SK-N-SH (cell line): Measurements from ENCODE around the gene RFX4. TPM values are rescaled to one million over a fixed set of nuclear protein-coding genes. Genes with fewer than 3 reads are reported as not detected.

ENCODE experiments used
- CTCF ChIA-PET: fragments of 300-600, 350-600 bp; formaldehyde crosslinking; extraction: SDS; loops from one replicate; lab custom pipeline; 2021; lab: Yijun Ruan, JAX
- POLR2A ChIA-PET: fragments of 350-600 bp; sonication (Branson Sonifier 250); formaldehyde crosslinking; extraction: SDS; loops from one replicate; lab custom pipeline; 2020; ENCODE audit warnings: antibody characterized with exemption, inconsistent platforms; lab: Yijun Ruan, JAX
- DNase-seq: peaks from one replicate; pipeline ENCODE4 v3.0.0; 2012
- H2AFZ ChIP-seq: fragments of 200-600 bp; sonication (generic); 2 replicates; pipeline ENCODE4 v1.8.1; 2016; ENCODE audit warnings: antibody characterized with exemption, mild to moderate bottlenecking, low read depth
- H3F3A ChIP-seq: fragments of 200-600 bp; sonication (generic); replicated peaks from 2 replicates; pipeline ENCODE3; 2016; ENCODE audit warnings: antibody characterized with exemption, mild to moderate bottlenecking; ENCODE audit not compliant: insufficient read depth
- H3K27ac ChIP-seq, 2 experiments: fragments of 200-500 bp in 1 of 2; fragments of 200-600 bp in 1 of 2; sonication (Bioruptor generic) in 1 of 2; sonication (generic), shearing (Covaris generic) in 1 of 2; 2 replicates each; pipeline versions ENCODE4 v1.5.1 to v1.6.1; 2014 to 2016; ENCODE audit warnings: low read depth in 2 of 2, inconsistent platforms in 1 of 2, low read length in 1 of 2, mild to moderate bottlenecking in 1 of 2, mixed read lengths in 1 of 2
- H3K27me3 ChIP-seq: fragments of 200-600 bp; sonication (generic), shearing (Covaris generic); 2 replicates; pipeline ENCODE4 v1.6.1; 2016; ENCODE audit warnings: mixed run types; ENCODE audit not compliant: insufficient read depth
- H3K36me3 ChIP-seq, 2 experiments: fragments of 200-500 bp in 1 of 2; fragments of 200-600 bp in 1 of 2; sonication (Bioruptor generic) in 1 of 2; sonication (generic) in 1 of 2; replicated peaks in 1 of 2; 2 replicates each; pipeline versions ENCODE3 to v1.5.1; 2014 to 2016; ENCODE audit warnings: low read length in 1 of 2, mild to moderate bottlenecking in 1 of 2; ENCODE audit not compliant: insufficient read depth in 2 of 2, control insufficient read depth in 1 of 2
- H3K4me1 ChIP-seq, 2 experiments: fragments of 200-500 bp in 1 of 2; fragments of 200-600 bp in 1 of 2; sonication (Bioruptor generic) in 1 of 2; sonication (generic), shearing (Covaris generic) in 1 of 2; 2 replicates each; pipeline versions ENCODE4 v1.5.1 to v1.6.1; 2014 to 2016; ENCODE audit warnings: low read depth in 1 of 2, low read length in 1 of 2, mixed run types in 1 of 2; ENCODE audit not compliant: insufficient read depth in 2 of 2, control insufficient read depth in 1 of 2
- H3K4me2 ChIP-seq: fragments of 200-600 bp; sonication (generic), shearing (Covaris generic); 2 replicates; pipeline ENCODE4 v1.6.1; 2017; ENCODE audit warnings: mixed run types
- H3K4me3 ChIP-seq, 2 experiments: fragments of 200-500 bp in 1 of 2; fragments of 200-600 bp in 1 of 2; sonication (Bioruptor generic) in 1 of 2; sonication (generic), shearing (Covaris generic) in 1 of 2; 2 replicates each; pipeline versions ENCODE4 v1.5.1 to v1.8.1; 2014 to 2016; ENCODE audit warnings: low read depth in 2 of 2, inconsistent platforms in 1 of 2, low read length in 1 of 2, mild to moderate bottlenecking in 1 of 2, mixed read lengths in 1 of 2, moderate library complexity in 1 of 2
- H3K79me2 ChIP-seq: fragments of 200-600 bp; sonication (generic); 2 replicates; pipeline ENCODE4 v1.8.1; 2017; ENCODE audit warnings: mild to moderate bottlenecking; ENCODE audit not compliant: insufficient read depth
- H3K9ac ChIP-seq: fragments of 200-600 bp; sonication (generic); 2 replicates; pipeline ENCODE4 v1.6.1; 2017; ENCODE audit warnings: mixed run types
- H3K9me2 ChIP-seq: fragments of 200-600 bp; sonication (generic); 2 replicates; pipeline ENCODE4 v1.6.1; 2017; ENCODE audit warnings: mixed run types
- H3K9me3 ChIP-seq: fragments of 200-600 bp; sonication (generic); 2 replicates; pipeline ENCODE4 v1.6.1; 2017; ENCODE audit warnings: mixed run types, mild to moderate bottlenecking, moderate library complexity
- H4K20me1 ChIP-seq: fragments of 200-600 bp; sonication (generic); 2 replicates; pipeline ENCODE4 v1.6.1; 2017; ENCODE audit warnings: mild to moderate bottlenecking, mixed run types; ENCODE audit not compliant: insufficient read depth
- EP300 ChIP-seq, 2 experiments: IDR thresholded peaks; 2 replicates each; pipeline versions ENCODE4 v1.4.0 to v1.6.1; 2012; ENCODE audit warnings: borderline replicate concordance in 1 of 2, low read depth in 1 of 2, low read length in 1 of 2
- EZH2phosphoT487 ChIP-seq: fragments of 200-600 bp; sonication (generic); IDR thresholded peaks from 2 replicates; pipeline ENCODE4 v1.6.1; 2017; ENCODE audit warnings: low read depth, mixed run types, mild to moderate bottlenecking, antibody characterized with exemption, moderate library complexity, borderline replicate concordance
- FOSL2 ChIP-seq: IDR thresholded peaks from 2 replicates; pipeline ENCODE4 v1.4.0; 2012; ENCODE audit warnings: low read depth, mild to moderate bottlenecking, moderate library complexity, borderline replicate concordance
- FOXJ3 ChIP-seq: sonication (generic); formaldehyde crosslinking; IDR thresholded peaks from 2 replicates; pipeline ENCODE4 v1.5.1; 2020; ENCODE audit warnings: mild to moderate bottlenecking, missing genetic modification reagents
- FOXM1 ChIP-seq: IDR thresholded peaks from 2 replicates; pipeline ENCODE4 v1.4.0; 2012; ENCODE audit warnings: low read depth, mild to moderate bottlenecking
- GATA2 ChIP-seq: sonication (generic); formaldehyde crosslinking; IDR thresholded peaks from 2 replicates; pipeline ENCODE4 v1.5.0; 2020; ENCODE audit warnings: mild to moderate bottlenecking, missing genetic modification reagents
- NFIC ChIP-seq: IDR thresholded peaks from 2 replicates; pipeline ENCODE4 v1.4.0; 2012; ENCODE audit warnings: borderline replicate concordance
- NRF1 ChIP-seq: IDR thresholded peaks from 2 replicates; pipeline ENCODE4 v1.6.1; 2012; ENCODE audit warnings: low read depth, mild to moderate bottlenecking, low read length
- POLR2AphosphoS5 ChIP-seq: IDR thresholded peaks from 2 replicates; pipeline ENCODE4 v1.6.1; 2012; ENCODE audit warnings: low read depth, low read length
- SMC3 ChIP-seq: IDR thresholded peaks from 2 replicates; pipeline ENCODE4 v1.6.1; 2012; ENCODE audit warnings: low read depth, low read length, improper control_type of control experiment
- TAF1 ChIP-seq: IDR thresholded peaks from 2 replicates; pipeline ENCODE4 v1.6.1; 2012; ENCODE audit warnings: low read depth, mild to moderate bottlenecking, low read length, moderate library complexity, borderline replicate concordance
- YY1 ChIP-seq: IDR thresholded peaks from 2 replicates; pipeline ENCODE4 v1.4.0; 2012; ENCODE audit warnings: low read depth, mild to moderate bottlenecking
- WGBS: methylation state at CpG from one replicate; pipeline ENCODE4 v1.1.6; 2017; ENCODE audit warnings: low lambda C conversion rate; 5-methylcytosine and 5-hydroxymethylcytosine counted together
- polyA plus RNA-seq, 3 experiments: library from polyadenylated mRNA; depleted of rRNA; stranded (reverse); fragments of >200 nt; gene quantifications; 2 replicates each; pipeline ENCODE4 v1.2.3, GENCODE V29; 2012
- TF ChIP-seq, protein P1 (sequence below): IDR thresholded peaks from 2 replicates; pipeline ENCODE4 v1.6.1; 2012; ENCODE audit warnings: mild to moderate bottlenecking, low read depth, low read length, moderate library complexity
- TF ChIP-seq, protein P2 (sequence below): fragments of 150-350 bp; IDR thresholded peaks from 2 replicates; pipeline ENCODE4 v1.6.1; 2017; ENCODE audit warnings: antibody characterized with exemption, low read length, low read depth, borderline replicate concordance

Gene RFX4
- polyA plus RNA-seq, 1 of the 3 experiments (the other 2 are of a cell fraction): not detected

DNA sequence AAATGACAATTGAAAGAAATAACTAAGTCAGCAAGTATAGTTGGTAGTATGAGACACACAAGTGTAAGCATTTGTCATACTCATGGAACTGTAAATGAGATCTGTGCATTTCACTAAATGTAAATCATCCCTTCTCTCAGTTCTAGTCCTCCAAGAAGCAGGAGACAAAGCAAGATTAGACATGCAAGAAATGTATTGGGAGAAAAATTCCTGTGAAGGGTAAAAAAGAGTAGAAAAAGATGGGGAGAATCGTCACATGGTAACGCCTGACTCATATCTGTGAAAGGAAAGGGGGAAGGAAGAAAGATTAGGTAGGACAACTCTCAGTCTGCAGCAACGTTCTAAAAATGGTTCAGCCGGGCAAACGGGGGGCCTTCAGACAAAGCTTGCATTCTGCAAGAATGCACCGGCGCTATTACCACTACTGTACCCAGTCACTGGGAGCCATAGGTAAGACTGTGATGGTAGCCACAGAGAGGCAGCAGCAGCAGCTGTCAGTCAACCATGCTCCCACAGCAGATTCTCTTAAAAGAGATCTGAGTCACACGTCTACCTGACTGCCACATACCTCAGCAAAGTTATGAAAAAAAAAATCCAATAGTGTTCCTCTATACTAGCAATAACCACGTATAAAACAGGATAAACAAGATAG, 18.0 kb upstream of the RFX4 start:
- TF ChIP-seq EZH2phosphoT487 (no peak), TAF1 (no peak), YY1 (no peak), GATA2 (CRISPR knock-in tag) (no peak), NFIC (no peak), NRF1 (no peak), EP300 (IDR thresholded peaks at IDR 0.05; ENCODE audit: borderline replicate concordance in 1 of 2, low read depth in 1 of 2, low read length in 1 of 2) (no peak), FOXJ3 (CRISPR knock-in tag) (no peak), POLR2AphosphoS5 (no peak), FOSL2 (no peak), FOXM1 (no peak), SMC3 (no peak)
- TF ChIP-seq, protein P1, sequence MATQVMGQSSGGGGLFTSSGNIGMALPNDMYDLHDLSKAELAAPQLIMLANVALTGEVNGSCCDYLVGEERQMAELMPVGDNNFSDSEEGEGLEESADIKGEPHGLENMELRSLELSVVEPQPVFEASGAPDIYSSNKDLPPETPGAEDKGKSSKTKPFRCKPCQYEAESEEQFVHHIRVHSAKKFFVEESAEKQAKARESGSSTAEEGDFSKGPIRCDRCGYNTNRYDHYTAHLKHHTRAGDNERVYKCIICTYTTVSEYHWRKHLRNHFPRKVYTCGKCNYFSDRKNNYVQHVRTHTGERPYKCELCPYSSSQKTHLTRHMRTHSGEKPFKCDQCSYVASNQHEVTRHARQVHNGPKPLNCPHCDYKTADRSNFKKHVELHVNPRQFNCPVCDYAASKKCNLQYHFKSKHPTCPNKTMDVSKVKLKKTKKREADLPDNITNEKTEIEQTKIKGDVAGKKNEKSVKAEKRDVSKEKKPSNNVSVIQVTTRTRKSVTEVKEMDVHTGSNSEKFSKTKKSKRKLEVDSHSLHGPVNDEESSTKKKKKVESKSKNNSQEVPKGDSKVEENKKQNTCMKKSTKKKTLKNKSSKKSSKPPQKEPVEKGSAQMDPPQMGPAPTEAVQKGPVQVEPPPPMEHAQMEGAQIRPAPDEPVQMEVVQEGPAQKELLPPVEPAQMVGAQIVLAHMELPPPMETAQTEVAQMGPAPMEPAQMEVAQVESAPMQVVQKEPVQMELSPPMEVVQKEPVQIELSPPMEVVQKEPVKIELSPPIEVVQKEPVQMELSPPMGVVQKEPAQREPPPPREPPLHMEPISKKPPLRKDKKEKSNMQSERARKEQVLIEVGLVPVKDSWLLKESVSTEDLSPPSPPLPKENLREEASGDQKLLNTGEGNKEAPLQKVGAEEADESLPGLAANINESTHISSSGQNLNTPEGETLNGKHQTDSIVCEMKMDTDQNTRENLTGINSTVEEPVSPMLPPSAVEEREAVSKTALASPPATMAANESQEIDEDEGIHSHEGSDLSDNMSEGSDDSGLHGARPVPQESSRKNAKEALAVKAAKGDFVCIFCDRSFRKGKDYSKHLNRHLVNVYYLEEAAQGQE: no peak
- TF ChIP-seq, protein P2, sequence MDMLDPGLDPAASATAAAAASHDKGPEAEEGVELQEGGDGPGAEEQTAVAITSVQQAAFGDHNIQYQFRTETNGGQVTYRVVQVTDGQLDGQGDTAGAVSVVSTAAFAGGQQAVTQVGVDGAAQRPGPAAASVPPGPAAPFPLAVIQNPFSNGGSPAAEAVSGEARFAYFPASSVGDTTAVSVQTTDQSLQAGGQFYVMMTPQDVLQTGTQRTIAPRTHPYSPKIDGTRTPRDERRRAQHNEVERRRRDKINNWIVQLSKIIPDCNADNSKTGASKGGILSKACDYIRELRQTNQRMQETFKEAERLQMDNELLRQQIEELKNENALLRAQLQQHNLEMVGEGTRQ: no peak
- H3K27ac ChIP-seq: no peak overlapping the region
- H2AFZ ChIP-seq: no peak overlapping the region
- no peaks in the 10 kb centered on the region for H3K36me3 ChIP-seq
- no peaks in the 10 kb centered on the region for H3K9me3 ChIP-seq
- H3K79me2 ChIP-seq: no peaks in the 10 kb centered on the region
- CTCF ChIA-PET: no interaction called here
- H3F3A ChIP-seq: no peaks in the 10 kb centered on the region
- WGBS: 35% methylated on average over 9 of the region's 9 CpGs
- no peaks in the 10 kb centered on the region; the same call in 1 of the 2 replicates for H3K27me3 ChIP-seq
- H3K9me2 ChIP-seq: no peaks in the 10 kb centered on the region
- no peak overlapping the region for H3K9ac ChIP-seq
- H3K4me1 ChIP-seq: no peaks in the 10 kb centered on the region; a peak in 1 of 4 replicates
- H3K4me3 ChIP-seq: no peak overlapping the region
- no peaks in the 10 kb centered on the region for H4K20me1 ChIP-seq
- POLR2A ChIA-PET: no interaction called here
- no peak for DNase-seq
- H3K4me2 ChIP-seq: no peak overlapping the region
